ENCODE data around the gene TP53TG5.

TP53TG5 gene

DNA sequence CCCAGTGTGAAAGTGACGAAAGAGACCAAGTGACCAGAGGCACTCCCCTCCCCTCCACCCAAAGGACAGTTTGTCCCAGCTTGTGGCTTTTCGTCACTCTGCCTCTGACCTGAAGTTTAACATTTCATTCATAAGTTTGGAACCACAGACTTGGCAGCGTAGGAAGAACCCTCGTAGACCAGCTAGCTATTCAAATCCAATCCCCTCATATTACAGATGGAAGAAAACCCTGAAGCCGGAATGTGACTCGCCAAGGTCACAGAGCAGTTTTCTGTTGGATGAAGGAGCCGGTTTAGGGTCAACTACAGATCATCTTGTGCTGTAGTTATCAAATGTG lies 19.1 kb downstream of the TP53TG5 start:
- H3K4me1 ChIP-seq (ENCODE audit: control insufficient read depth, insufficient read depth, low read length) = no peaks in the 10 kb centered on the region; the same call in 1 of the 2 replicates
- H3K27ac ChIP-seq (ENCODE audit: extremely low read depth, low read depth, low read length) = no peak overlapping the region
- H3K36me3 ChIP-seq (ENCODE audit: control insufficient read depth in 2 of 2, insufficient read depth in 1 of 2, low read length in 2 of 2) = no peaks in the 10 kb centered on the region
- H3K4me3 ChIP-seq (ENCODE audit: low read depth, low read length) = no peak overlapping the region
- POLR2A ChIA-PET = interaction anchor here (1.2 to 2.2 kb wide), 2 partner anchors 10 to 47 kb away, joined by 3 to 9 read pairs; partner anchors contain the start of gene SDC4
- CTCF ChIA-PET = interaction anchor here (0.7 to 6.5 kb wide), 4 partner anchors 17 to 78 kb away, joined by 3 to 92 read pairs (median 4); no protein-coding TSS in a partner anchor
- TF ChIP-seq ZNF426 (tag by site-specific recombination; IDR thresholded peaks at IDR 0.05) = no peak
- no peaks in the 10 kb centered on the region for H3K9me3 ChIP-seq (ENCODE audit: control insufficient read depth, insufficient read depth, low read depth, low read length)

DNA sequence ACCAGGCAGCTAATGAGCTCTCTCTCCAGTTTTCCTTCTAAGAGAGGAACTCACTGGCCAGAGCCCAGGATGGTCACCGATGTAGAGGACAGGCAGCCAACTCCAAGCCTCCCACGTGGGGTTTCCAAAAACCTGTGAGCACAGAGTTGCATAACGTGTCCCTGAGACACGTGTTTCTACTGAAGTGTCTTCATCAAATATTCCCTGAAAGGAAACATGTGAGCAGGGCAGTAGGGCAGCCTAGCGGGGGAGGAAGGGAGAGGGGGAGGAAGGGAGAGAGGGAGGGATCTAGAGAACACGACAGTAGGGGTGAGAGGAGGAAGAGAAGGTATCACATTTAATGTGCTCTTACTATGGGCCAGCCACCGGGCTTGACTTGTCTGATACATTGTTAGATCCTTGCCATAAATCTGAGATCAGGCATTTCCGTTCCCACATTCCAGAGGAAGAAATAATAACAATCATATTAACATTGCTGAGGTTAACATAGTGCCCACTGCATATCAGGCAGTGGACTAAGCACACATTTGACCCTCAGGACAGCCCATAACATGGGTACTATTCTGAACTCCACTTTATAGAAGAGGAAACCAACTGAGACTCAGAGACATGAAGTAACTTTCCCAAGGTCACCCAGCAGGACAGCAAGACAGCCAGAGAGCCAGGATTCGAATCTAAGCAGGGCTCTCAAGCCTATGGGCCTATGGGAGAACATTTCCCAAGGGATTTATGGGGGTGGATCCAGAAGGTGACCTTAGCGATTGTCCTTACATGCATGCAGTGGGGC lies 19.6 kb downstream of the TP53TG5 start:
- TF ChIP-seq REPIN1 (tag by site-specific recombination; IDR thresholded peaks at IDR 0.05; ENCODE audit: low read depth) (no peak), ZNF426 (tag by site-specific recombination; IDR thresholded peaks at IDR 0.05) (no peak), ZFHX2 (tag by site-specific recombination; conservative IDR thresholded peaks at IDR 0.05) (peak; percentile 70), ZNF544 (tag by site-specific recombination; IDR thresholded peaks at IDR 0.05) (no peak), ZBTB20 (tag by site-specific recombination; IDR thresholded peaks at IDR 0.05) (no peak), ZNF366 (tag by site-specific recombination; conservative IDR thresholded peaks at IDR 0.05) (0 out of 2 replicates have a peak, but pooled peaks have one; percentile 22), ZNF837 (tag by site-specific recombination; IDR thresholded peaks at IDR 0.05) (no peak), EGR2 (tag by site-specific recombination; IDR thresholded peaks at IDR 0.05; ENCODE audit: low read depth) (peak; percentile 79), GFI1B (tag by site-specific recombination; IDR thresholded peaks at IDR 0.05) (no peak)
- TF ChIP-seq, protein P1, sequence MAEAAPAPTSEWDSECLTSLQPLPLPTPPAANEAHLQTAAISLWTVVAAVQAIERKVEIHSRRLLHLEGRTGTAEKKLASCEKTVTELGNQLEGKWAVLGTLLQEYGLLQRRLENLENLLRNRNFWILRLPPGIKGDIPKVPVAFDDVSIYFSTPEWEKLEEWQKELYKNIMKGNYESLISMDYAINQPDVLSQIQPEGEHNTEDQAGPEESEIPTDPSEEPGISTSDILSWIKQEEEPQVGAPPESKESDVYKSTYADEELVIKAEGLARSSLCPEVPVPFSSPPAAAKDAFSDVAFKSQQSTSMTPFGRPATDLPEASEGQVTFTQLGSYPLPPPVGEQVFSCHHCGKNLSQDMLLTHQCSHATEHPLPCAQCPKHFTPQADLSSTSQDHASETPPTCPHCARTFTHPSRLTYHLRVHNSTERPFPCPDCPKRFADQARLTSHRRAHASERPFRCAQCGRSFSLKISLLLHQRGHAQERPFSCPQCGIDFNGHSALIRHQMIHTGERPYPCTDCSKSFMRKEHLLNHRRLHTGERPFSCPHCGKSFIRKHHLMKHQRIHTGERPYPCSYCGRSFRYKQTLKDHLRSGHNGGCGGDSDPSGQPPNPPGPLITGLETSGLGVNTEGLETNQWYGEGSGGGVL (tag by site-specific recombination; IDR thresholded peaks at IDR 0.05) = peak; percentile 83
- CTCF ChIA-PET = interaction anchor here (1.0 to 6.5 kb wide), 3 partner anchors 15 to 79 kb away, joined by 3 to 92 read pairs (median 5); no protein-coding TSS in a partner anchor
- Histone ChIP-seq H3K36me3 (ENCODE audit: control insufficient read depth in 2 of 2, insufficient read depth in 1 of 2, low read length in 2 of 2) (no peaks in the 10 kb centered on the region), H3K9me3 (ENCODE audit: control insufficient read depth, insufficient read depth, low read depth, low read length) (no peaks in the 10 kb centered on the region), H3K4me3 (ENCODE audit: low read depth, low read length) (no peak overlapping the region), H3K4me1 (ENCODE audit: control insufficient read depth, insufficient read depth, low read length) (no peaks in the 10 kb centered on the region), H3K27ac (ENCODE audit: extremely low read depth, low read depth, low read length) (no peak overlapping the region)
- POLR2A ChIA-PET = interaction anchor here (2.2 kb wide), 1 partner anchor 10 kb away, joined by 9 read pairs; the partner anchor contains the start of gene SDC4

DNA sequence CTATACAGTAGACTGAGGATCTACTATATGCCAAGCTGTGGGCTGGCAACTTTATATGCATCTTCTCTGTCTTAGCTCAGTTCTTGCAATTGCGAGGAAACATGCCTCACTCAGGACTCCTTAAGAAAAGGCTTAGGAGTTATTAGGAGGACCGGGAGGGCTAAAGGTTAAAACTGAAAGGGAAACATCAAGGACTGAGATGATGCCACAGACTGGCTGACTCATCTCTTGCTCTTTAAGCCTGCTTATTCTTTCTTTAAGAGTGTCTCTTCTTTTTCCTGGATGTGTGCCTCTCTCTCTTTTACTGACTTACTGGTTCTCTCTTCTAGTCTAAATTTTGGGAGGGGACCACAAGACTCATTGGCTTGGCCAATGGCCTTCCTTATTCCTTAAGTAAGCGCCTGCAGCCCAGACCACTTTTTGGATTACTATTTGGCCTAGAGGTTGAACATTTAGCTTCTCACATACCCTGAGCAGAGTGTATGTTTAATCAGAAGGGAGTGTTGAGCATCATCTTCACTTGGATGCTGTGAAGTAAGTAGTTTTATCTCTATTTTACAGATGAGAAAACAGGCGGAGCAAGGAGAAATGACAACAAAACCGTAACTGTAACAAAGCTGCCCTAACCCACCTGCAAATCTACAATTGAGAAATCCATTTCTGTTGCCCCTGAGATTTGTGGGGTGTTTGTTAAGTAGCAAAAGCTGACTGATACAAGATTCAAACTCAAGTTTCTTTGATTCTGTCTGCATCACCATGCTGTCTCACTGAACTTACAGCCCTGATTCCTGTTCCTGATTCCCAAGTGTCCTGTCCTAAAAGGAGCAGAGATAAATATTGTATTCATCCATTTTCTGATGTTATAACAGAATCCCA lies 22.7 kb downstream of the TP53TG5 start:
- ChIA-PET POLR2A (no interaction called here), CTCF (interaction anchor here (1.2 to 2.9 kb wide), 3 partner anchors 18 to 81 kb away, joined by 3 to 9 read pairs (median 4); no protein-coding TSS in a partner anchor)
- TF ChIP-seq, protein P2, sequence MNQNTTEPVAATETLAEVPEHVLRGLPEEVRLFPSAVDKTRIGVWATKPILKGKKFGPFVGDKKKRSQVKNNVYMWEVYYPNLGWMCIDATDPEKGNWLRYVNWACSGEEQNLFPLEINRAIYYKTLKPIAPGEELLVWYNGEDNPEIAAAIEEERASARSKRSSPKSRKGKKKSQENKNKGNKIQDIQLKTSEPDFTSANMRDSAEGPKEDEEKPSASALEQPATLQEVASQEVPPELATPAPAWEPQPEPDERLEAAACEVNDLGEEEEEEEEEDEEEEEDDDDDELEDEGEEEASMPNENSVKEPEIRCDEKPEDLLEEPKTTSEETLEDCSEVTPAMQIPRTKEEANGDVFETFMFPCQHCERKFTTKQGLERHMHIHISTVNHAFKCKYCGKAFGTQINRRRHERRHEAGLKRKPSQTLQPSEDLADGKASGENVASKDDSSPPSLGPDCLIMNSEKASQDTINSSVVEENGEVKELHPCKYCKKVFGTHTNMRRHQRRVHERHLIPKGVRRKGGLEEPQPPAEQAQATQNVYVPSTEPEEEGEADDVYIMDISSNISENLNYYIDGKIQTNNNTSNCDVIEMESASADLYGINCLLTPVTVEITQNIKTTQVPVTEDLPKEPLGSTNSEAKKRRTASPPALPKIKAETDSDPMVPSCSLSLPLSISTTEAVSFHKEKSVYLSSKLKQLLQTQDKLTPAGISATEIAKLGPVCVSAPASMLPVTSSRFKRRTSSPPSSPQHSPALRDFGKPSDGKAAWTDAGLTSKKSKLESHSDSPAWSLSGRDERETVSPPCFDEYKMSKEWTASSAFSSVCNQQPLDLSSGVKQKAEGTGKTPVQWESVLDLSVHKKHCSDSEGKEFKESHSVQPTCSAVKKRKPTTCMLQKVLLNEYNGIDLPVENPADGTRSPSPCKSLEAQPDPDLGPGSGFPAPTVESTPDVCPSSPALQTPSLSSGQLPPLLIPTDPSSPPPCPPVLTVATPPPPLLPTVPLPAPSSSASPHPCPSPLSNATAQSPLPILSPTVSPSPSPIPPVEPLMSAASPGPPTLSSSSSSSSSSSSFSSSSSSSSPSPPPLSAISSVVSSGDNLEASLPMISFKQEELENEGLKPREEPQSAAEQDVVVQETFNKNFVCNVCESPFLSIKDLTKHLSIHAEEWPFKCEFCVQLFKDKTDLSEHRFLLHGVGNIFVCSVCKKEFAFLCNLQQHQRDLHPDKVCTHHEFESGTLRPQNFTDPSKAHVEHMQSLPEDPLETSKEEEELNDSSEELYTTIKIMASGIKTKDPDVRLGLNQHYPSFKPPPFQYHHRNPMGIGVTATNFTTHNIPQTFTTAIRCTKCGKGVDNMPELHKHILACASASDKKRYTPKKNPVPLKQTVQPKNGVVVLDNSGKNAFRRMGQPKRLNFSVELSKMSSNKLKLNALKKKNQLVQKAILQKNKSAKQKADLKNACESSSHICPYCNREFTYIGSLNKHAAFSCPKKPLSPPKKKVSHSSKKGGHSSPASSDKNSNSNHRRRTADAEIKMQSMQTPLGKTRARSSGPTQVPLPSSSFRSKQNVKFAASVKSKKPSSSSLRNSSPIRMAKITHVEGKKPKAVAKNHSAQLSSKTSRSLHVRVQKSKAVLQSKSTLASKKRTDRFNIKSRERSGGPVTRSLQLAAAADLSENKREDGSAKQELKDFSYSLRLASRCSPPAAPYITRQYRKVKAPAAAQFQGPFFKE (tag by site-specific recombination; IDR thresholded peaks at IDR 0.05; ENCODE audit: borderline replicate concordance) = no peak
- TF ChIP-seq RBAK (tag by site-specific recombination; IDR thresholded peaks at IDR 0.05) (peak; percentile 73; the same call in 1 of the 2 replicates), ZNF280C (tag by site-specific recombination; IDR thresholded peaks at IDR 0.05) (no peak), ZNF585B (tag by site-specific recombination; IDR thresholded peaks at IDR 0.05) (peak; percentile 42; the same call in 1 of the 2 replicates), ZXDB (tag by site-specific recombination; IDR thresholded peaks at IDR 0.05) (no peak), ZNF549 (tag by site-specific recombination; IDR thresholded peaks at IDR 0.05) (no peak), ZNF610 (tag by site-specific recombination; IDR thresholded peaks at IDR 0.05; ENCODE audit: borderline replicate concordance) (no peak), PRDM1 (tag by site-specific recombination; IDR thresholded peaks at IDR 0.05) (0 out of 2 replicates have a peak, but pooled peaks have one; percentile 43)

More for the DNA sequence above, 22.7 kb downstream of the TP53TG5 start:
- H3K4me1 ChIP-seq (ENCODE audit: control insufficient read depth, insufficient read depth, low read length) = 0 out of 2 replicates have a peak, but pooled peaks cover 2% of the 10 kb centered on the region
- no peaks in the 10 kb centered on the region for H3K9me3 ChIP-seq (ENCODE audit: control insufficient read depth, insufficient read depth, low read depth, low read length)
- H3K4me3 ChIP-seq (ENCODE audit: low read depth, low read length) = no peak overlapping the region
- H3K36me3 ChIP-seq (ENCODE audit: control insufficient read depth in 2 of 2, insufficient read depth in 1 of 2, low read length in 2 of 2) = no peaks in the 10 kb centered on the region
- no peak overlapping the region for H3K27ac ChIP-seq (ENCODE audit: extremely low read depth, low read depth, low read length)

Data from HEK293 (cell line).